ENCODE measurements around the gene SMIM29.

DNA sequence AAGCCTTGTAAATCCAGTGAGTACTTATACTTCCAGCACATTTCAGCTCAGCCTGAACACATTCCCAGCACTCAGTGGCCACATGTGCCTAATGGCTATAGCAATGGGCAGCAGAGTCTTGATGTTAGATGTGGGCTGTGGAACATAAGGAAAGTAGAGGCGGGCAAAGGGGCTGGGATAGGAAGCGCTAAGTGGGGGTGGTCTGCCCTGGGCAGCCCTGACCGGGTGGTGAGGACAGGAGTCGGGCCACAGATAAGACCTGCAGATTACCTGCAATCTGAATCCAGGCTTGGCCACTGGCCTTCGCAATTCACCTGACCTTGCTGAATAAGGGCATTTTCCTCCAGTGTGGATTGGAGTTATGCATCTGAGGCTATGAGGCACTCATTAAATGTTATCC, 23.3 kb downstream of the SMIM29 start:
- TF ChIP-seq, protein P1, sequence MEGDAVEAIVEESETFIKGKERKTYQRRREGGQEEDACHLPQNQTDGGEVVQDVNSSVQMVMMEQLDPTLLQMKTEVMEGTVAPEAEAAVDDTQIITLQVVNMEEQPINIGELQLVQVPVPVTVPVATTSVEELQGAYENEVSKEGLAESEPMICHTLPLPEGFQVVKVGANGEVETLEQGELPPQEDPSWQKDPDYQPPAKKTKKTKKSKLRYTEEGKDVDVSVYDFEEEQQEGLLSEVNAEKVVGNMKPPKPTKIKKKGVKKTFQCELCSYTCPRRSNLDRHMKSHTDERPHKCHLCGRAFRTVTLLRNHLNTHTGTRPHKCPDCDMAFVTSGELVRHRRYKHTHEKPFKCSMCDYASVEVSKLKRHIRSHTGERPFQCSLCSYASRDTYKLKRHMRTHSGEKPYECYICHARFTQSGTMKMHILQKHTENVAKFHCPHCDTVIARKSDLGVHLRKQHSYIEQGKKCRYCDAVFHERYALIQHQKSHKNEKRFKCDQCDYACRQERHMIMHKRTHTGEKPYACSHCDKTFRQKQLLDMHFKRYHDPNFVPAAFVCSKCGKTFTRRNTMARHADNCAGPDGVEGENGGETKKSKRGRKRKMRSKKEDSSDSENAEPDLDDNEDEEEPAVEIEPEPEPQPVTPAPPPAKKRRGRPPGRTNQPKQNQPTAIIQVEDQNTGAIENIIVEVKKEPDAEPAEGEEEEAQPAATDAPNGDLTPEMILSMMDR (conservative IDR thresholded peaks at IDR 0.05; ENCODE audit: low read depth, low read length) = no peak
- TF ChIP-seq EZH2phosphoT487 (IDR thresholded peaks at IDR 0.05; ENCODE audit: borderline replicate concordance, low read length) = no peak
